ENCODE results near the gene SMIM15. TPM values are rescaled to one million over a fixed set of nuclear protein-coding genes. Genes with fewer than 3 reads are reported as not detected.

The SMIM15 gene
- total RNA-seq, 1 experiment from 2014 or later: 115 TPM

DNA sequence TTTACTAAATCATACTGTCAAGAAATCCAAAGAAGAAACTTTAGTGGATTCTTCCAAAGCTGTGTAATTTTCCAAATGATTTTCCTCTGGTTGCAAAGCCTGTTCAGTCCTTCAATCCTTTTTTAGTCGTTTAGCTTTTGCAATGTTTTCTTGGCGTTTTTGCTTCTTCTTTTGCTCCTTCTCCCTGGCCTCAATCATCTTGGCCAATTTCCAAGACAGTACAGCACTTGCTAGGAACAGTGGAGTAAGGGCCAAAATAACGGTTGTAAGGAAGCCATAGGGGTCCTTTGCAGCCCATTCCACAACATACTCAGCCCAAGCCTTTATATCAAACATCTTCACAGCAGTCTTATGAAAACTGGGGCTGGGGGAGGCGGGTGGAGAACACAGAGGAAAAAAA is 2.4 kb downstream of the SMIM15 start:
- DNase-seq (ENCODE audit: low spot score): no peak

DNA sequence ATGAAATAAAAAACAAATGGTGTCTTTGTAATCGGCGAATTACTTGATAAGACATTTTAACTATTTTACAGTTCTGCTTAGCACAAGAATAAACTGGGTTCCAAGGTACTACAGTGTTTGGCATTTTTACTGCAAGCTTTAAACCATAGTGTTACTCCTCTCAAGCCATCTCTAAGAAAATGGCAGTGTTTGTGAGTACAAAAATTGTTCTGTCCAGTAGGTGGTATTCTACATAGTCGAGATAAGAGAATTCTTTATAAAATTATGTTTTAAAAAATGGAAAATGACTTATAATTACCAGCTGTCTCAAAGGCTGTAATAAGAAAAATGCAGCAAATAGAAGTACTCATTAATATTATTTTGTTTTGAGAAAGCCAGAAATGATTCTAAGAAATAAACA is 3.2 kb downstream of the SMIM15 start:
- DNase-seq (ENCODE audit: low spot score): no peak

DNA sequence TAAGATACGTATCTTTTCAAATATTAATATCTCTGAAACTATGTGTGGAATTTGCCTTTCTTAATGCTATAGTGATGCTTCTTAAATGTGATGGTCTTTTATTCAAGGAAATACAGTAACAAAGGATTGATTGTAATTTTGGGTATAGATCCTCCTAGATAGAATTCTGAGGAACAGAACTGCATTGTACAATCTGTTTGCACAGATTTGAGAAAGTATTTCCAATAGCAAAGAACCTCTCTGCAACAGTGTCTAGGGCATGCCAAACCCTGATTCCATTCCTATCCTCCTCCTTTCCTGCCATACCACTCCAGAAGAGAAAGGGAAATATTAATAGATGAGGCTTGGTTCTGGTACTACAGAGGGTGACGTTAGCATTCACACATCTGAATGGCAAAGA is 10.4 kb downstream of the SMIM15 start:
- no peak for DNase-seq (ENCODE audit: low spot score)

DNA sequence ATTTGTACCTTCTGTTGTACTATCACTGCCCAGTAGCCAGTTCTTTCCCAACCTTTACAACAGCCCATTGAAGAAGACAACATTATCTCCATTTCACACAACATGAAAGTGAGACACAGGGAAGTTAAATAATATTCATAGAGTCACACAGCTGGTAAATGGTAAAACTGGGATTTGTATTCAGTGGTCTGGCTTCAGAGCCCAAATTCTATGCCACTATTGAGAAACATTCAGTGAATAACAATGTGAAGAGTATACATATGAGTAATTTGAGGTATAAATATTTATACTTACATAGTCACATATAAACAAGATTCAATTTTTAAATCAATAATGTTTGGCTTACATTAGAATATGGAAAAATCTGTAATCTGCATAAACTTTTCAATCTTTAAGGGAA is 13.8 kb downstream of the SMIM15 start:
- DNase-seq (ENCODE audit: low spot score): no peak

DNA sequence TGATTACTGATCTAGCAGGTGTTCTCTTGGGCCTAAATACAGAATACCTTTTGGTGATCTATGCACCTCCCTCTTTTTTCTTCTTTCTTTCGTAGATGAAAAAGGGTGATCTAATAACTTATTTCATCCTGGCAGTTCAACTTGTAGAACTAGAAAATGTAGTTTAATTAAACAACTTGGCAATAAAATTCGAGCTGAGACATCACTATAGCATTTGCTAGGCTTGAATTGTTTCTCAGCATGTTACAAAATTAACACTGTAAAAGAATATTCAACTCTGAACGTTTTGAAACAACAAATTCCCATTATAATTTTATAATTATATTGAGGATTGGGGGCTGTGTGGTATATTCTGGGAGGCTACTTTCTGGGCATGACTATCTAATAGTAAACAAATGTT is 19.5 kb downstream of the SMIM15 start:
- no peak for DNase-seq (ENCODE audit: low spot score)

DNA sequence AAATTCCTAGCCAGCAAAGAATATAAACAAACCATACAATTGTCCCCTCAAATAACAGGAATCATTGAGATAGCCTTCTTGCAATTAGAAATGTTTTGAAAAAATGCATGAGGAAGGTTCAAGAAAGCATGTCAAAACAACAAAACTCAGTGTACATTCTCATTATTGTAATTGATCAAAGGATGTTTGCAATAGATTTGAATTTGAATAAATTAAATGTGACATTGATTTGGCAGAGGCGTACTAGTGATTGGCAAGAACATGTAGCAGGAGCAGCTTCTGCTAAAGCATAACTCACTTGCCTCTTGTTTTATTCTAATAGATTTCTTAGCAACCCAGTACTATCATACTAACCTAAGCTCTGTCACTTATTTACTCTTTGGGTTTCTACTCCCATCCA is 19.9 kb downstream of the SMIM15 start:
- no peak for DNase-seq (ENCODE audit: low spot score)

DNA sequence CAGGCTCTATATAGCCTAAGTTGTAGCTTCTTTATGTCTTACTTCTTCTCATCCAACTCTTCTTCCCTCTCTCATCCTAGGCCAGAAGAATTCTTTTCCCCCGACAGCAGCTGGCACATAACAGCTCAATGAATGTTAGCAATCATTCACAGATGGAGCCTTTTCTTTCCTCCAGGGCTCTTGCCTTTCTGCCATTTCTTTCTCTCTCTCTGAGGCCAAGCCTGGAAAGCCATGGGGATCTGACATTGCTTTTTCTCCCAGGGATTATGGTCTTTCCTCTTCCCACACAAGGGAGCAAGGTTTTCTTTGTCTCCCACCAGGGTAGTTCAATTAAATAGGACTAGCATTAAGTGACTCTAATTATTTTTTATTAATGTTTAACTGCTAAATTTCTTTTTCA is 20.5 kb downstream of the SMIM15 start:
- no peak for DNase-seq (ENCODE audit: low spot score)

DNA sequence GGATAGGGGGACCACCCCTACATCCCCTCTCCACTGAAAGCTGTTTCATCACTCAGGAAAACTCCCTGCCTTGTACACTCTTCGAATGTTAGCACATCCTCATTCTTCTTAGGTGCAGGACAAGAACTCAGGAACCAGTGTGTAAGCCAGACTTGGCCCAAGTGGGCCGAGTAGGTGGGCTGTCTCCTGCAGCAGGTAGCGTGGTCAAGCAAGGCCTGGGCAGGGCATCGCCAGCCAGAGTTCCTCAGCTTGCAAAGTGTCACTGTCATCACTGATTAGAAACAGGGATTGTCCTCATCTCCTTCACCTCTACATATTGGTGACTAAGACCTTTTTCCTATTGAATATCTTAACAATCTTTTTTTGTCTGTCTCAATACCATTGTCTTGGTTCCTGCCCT is 22.3 kb downstream of the SMIM15 start:
- DNase-seq (ENCODE audit: low spot score): no peak

DNA sequence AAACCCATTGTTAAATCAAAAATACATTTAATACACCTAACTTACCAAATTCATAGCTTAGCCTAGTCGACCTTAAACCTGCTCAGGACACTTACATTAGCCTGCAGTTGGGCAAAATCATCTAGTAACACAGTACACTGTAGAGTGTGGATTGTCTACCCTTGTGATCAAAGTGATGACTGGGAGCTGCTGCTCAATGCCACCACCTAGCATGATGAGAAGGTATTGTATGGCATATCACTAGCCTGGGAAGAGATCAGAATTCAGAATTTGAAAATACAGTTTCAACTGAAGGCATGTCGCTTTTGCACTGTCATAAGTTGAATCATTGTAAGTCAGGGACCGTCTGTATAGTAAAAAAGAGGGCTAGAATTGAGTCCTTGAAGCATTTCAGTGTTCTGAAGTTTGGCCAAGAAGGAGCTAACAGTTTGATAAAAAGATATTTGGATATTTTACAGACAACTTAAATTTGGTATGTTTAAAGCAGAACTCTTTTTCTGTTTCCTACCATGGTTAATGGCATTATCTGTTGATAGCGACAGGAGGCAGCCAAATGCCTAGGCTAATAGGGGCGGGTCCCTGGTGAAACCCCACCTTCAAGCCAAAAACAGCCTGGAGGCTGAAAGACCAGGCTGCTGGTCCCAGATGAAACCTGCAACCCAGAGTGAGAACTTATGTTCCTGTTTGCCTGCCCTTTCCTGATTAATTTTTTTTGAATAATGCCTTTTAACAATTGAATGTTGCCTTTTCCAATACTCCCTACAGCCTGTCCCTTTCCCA is 23.0 kb downstream of the SMIM15 start:
- no peak for DNase-seq (ENCODE audit: low spot score)

DNA sequence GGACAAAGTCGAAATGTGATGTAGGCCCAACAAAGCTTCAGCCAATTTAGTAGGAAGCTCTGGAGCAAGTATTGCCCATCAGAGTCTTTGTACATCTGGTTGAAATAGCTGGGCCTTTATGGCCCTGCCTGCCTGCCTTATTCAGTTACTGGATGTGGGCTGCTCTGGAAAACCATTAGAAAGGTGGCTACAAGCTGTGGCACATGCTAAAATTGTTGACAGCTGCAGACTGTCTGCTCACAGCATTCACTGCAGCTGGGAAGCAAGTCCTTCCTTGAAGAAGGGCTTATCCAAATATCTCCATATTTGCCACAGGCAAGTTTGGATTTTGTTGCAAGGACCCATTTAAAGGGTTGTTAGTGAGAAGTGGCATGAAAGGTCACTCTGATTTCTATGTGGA is 24.4 kb downstream of the SMIM15 start:
- DNase-seq (ENCODE audit: low spot score): no peak

DNA sequence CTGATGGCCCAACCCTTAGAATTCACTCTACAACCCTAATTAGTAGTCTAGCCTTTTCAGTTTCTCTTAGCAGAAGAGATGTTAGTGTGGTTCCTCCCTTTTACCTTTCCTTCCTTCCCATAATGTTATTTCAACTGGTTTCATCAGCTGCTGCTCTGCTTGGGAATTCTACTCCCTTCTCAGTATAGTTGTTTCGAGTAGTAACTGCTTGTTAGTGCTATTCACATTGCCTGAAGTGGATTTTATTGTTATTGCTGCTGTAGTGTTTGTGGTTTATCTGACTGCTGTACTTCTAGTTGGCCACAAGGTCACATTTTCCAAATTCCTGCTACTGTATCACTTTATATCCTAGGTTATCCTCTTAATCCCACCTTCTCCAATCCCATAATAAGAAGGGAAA is 29.7 kb downstream of the SMIM15 start:
- DNase-seq (ENCODE audit: low spot score): peak; percentile 57

DNA sequence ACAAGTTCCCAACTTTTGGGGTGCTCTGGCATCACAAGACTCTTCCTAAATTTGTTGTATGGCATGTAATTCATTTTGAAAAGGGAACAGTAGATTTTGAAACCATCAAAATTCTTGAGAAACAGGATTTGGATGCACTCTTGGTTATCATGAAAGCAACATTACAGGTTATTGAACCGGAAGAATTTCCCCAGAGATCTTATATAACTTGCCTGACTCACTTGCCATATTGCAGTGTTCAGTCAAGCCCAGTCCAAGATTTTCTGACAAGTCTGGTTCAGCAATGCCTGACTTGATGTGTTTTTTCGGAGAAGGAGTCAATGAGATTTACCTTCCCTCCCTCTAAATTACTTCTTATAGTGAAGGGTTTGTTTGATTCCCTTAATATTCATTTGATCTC is 32.0 kb downstream of the SMIM15 start:
- no peak for DNase-seq (ENCODE audit: low spot score)

DNA sequence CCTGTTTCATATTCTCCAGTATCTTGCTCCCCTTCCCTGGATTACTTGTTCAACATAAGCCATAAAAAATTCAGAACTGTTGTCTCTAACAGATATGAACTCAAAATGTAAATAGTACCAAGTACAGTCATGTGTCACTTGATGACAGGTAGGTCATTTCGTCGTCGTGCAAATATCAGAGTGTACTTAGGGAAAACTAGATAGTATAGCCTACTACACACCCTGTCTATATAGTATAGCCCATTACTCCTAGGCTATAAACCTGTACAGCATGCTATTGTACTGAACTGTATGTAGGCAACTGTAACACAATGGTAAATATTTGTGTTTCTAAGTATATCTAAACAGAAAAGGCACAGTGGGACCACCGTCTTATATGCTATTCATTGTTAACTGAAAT is 39.1 kb downstream of the SMIM15 start:
- DNase-seq (ENCODE audit: low spot score): no peak

DNA sequence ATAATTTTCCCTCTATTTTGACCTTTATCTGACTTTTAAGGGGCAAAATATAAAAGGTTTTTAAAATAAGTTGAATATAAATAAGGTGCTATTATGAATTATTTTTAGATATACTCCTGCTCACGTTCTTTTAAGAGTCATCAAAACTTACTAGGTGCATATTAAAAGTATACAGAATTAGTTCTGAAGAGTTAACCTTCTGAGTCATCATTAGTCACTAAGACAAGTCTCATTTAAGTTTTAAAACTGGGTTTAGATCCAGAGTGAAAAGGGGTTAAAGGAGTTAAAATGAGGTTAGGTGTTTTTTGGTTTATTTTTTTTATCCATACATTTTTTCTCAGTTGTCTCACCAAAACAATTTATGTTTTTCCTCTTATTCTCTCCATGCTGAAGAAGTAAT is 41.7 kb downstream of the SMIM15 start:
- DNase-seq (ENCODE audit: low spot score): peak; percentile 10

DNA sequence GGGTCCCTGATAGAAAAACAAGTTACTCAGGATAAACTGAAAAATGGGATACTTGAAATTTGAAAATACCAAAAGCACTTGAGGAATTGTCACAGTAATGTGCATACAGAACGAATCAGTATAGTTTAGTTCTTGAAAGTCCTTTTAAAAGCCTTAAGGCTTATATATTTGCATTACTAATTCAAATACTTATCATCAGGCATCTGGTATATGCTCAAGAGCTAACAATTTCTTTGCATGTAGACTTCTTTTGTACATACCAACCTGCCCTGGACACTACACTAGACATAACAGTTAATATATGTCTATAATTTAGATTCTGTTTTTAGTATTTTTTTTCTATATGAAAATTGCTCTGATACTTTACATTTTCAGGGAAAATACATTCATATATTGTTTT is 43.2 kb downstream of the SMIM15 start:
- DNase-seq (ENCODE audit: low spot score): no peak

DNA sequence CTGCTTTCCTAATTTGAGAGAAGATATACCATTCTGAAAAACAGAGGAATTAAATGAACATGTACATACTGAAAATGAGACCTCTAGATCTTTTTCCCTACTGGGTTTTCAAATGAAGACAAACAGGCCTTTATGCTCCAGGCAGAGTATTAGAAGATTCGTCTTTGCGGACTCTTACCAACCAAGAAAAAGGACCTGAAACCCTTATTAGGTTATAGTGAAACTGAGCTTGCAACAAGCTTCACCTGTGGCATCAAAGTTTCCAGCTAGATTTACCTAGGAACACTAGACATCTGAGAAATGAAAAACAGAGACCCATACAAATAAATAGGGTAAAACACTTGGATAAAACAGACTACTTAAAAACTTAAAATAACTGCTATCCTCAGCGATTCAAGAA is 46.3 kb downstream of the SMIM15 start:
- no peak for DNase-seq (ENCODE audit: low spot score)

DNA sequence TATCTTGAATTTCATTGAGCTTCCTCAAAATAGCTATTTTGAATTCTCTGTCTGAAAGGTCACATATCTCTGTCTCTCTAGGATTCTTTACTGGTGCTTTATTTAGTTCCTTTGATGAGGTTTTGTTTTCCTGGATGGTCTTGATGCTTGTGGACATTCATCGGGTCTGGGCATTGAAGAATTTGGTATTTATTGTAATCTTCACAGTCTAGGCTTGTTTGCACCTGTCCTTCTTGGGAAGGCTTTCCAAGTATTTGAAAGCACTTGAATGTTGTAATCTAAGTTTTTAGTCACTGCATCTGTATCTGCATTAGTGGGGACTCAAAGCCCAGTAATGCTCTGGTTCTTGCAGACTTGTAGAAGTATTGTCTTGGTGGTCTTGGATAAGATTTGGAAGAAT is 47.8 kb downstream of the SMIM15 start:
- DNase-seq (ENCODE audit: low spot score): no peak

Other genes with a start within 250 kb of the SMIM15 start
- gene ERCC8, start 217.4 kb downstream of the SMIM15 start, total RNA-seq (2014; rRNA removed; shearing (Covaris generic)): 13.1 and 29.2 TPM in 2 replicates
- 59.5 and 74.3 TPM in 2 replicates for gene NDUFAF2, start 217.3 kb downstream of the SMIM15 start, total RNA-seq (2014; rRNA removed; shearing (Covaris generic))
- 5.6 and 5.9 TPM in 2 replicates for gene ZSWIM6, start 169.8 kb upstream of the SMIM15 start, total RNA-seq (2014; rRNA removed; shearing (Covaris generic))